ENCODE results near the gene MAFB.

MAFB gene

DNA sequence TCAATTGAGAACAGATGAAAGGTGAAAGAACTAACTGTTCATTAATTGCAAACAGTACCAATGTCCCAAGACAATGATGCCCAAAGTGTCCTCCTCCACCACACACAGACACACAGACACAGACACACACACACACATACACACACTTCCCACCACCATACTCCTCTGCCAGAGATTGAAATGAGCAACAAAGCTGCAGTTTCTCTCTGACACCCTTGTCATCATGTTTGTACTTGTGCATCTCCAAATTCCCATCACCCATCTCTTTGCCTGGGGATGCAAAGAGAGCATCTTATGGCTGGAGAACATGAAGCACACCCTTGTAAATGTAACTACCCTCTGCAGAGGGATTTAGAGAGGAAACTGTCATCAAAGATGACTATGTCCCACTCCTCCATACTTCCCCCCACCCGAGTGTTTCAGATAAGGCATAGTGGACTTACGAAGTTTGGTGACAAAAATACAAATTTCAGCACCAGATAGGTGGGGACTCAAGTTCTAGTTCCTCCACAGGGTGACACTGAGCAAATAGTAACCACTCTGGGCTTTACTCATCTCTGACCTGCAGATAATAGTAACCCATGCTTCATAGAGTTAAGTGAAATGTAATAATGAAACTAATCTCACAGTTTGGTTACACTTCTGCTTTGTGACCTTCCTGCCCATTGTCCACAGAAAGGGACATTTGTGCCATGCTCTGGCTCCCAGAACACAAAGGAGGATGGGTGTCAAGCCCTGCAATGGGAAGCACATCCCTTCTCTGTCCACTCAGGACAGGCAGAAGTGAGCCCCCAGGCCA, 8.7 kb downstream of the MAFB start:
- DNase-seq: no peak
- H3K27ac ChIP-seq: no peak overlapping the region
- no peak overlapping the region for H3K4me3 ChIP-seq (ENCODE audit: low read depth, low read length)
- peaks cover 83% of the 10 kb centered on the region for H3K27me3 ChIP-seq (ENCODE audit: insufficient read depth, low read depth, severe bottlenecking)
- H3K9me3 ChIP-seq (ENCODE audit: severe bottlenecking): no peaks in the 10 kb centered on the region
- no peaks in the 10 kb centered on the region for H3K36me3 ChIP-seq
- TF ChIP-seq, protein P1, sequence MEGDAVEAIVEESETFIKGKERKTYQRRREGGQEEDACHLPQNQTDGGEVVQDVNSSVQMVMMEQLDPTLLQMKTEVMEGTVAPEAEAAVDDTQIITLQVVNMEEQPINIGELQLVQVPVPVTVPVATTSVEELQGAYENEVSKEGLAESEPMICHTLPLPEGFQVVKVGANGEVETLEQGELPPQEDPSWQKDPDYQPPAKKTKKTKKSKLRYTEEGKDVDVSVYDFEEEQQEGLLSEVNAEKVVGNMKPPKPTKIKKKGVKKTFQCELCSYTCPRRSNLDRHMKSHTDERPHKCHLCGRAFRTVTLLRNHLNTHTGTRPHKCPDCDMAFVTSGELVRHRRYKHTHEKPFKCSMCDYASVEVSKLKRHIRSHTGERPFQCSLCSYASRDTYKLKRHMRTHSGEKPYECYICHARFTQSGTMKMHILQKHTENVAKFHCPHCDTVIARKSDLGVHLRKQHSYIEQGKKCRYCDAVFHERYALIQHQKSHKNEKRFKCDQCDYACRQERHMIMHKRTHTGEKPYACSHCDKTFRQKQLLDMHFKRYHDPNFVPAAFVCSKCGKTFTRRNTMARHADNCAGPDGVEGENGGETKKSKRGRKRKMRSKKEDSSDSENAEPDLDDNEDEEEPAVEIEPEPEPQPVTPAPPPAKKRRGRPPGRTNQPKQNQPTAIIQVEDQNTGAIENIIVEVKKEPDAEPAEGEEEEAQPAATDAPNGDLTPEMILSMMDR (IDR thresholded peaks at IDR 0.05; ENCODE audit: low read depth, low read length): no peak

GRCh38 chr20:40679184-40679583, 9.9 kb downstream of the MAFB start:
- Histone ChIP-seq H3K27me3 (ENCODE audit: insufficient read depth, low read depth, severe bottlenecking) (peaks cover 81% of the 10 kb centered on the region), H3K36me3 (no peaks in the 10 kb centered on the region), H3K4me3 (ENCODE audit: low read depth, low read length) (no peak overlapping the region), H3K9me3 (ENCODE audit: severe bottlenecking) (no peaks in the 10 kb centered on the region), H3K27ac (no peak overlapping the region)
- TF ChIP-seq, protein P1 (IDR thresholded peaks at IDR 0.05; ENCODE audit: low read depth, low read length): no peak
- DNase-seq: no peak

- DNase-seq: no peak
- no peak overlapping the region for H3K27ac ChIP-seq
- H3K9me3 ChIP-seq (ENCODE audit: severe bottlenecking): no peaks in the 10 kb centered on the region
- TF ChIP-seq, protein P1 (IDR thresholded peaks at IDR 0.05; ENCODE audit: low read depth, low read length): no peak
- H3K4me3 ChIP-seq (ENCODE audit: low read depth, low read length): no peak overlapping the region
- no peaks in the 10 kb centered on the region for H3K36me3 ChIP-seq
- H3K27me3 ChIP-seq (ENCODE audit: insufficient read depth, low read depth, severe bottlenecking): peaks cover 77% of the 10 kb centered on the region
Measured at GRCh38 chr20:40678286-40678875, 10.7 kb downstream of the MAFB start.

DNA sequence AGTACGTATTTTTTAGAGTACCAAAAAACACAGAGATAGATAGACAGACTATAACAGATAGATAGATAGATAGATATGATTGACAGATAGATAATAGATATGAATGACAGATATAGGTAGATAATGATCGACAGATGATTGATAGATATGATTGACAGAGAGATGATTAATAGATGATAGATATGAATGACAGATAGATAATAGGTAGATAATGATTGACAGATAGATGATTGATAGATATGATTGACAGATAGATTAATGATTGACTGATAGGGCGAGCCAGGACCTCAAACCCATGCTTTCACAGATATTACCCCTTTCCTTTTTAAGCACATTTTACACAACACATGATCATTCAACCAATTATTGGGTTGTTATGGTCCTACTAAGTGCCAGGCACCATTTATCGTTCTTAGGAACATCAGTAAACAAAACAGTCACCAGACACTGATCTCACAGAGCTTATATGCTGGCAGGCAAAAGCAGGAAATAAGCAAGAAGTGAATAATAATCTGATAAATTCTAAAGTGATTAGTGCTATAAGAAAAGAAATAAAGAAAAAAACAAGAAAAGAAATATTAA, 11.6 kb downstream of the MAFB start:
- DNase-seq: no peak
- H3K9me3 ChIP-seq (ENCODE audit: severe bottlenecking): no peaks in the 10 kb centered on the region
- TF ChIP-seq, protein P1 (IDR thresholded peaks at IDR 0.05; ENCODE audit: low read depth, low read length): no peak
- peaks cover 68% of the 10 kb centered on the region for H3K27me3 ChIP-seq (ENCODE audit: insufficient read depth, low read depth, severe bottlenecking)
- H3K4me3 ChIP-seq (ENCODE audit: low read depth, low read length): no peak overlapping the region
- H3K36me3 ChIP-seq: no peaks in the 10 kb centered on the region
- H3K27ac ChIP-seq: no peak overlapping the region

GRCh38 chr20:40676491-40677269, 12.4 kb downstream of the MAFB start:
- Histone ChIP-seq H3K9me3 (ENCODE audit: severe bottlenecking) (no peaks in the 10 kb centered on the region), H3K27me3 (ENCODE audit: insufficient read depth, low read depth, severe bottlenecking) (peaks cover 65% of the 10 kb centered on the region), H3K27ac (no peak overlapping the region), H3K36me3 (no peaks in the 10 kb centered on the region), H3K4me3 (ENCODE audit: low read depth, low read length) (no peak overlapping the region)
- DNase-seq: no peak
- TF ChIP-seq, protein P1 (IDR thresholded peaks at IDR 0.05; ENCODE audit: low read depth, low read length): no peak
